ENCODE measurements around the gene SERPINE2. TPM values are rescaled to one million over a fixed set of nuclear protein-coding genes. Genes with fewer than 3 reads are reported as not detected.

SERPINE2 gene
- total and polyA plus RNA-seq, 11 donors: 9.3 to 61.7 (median 22.1) TPM

DNA sequence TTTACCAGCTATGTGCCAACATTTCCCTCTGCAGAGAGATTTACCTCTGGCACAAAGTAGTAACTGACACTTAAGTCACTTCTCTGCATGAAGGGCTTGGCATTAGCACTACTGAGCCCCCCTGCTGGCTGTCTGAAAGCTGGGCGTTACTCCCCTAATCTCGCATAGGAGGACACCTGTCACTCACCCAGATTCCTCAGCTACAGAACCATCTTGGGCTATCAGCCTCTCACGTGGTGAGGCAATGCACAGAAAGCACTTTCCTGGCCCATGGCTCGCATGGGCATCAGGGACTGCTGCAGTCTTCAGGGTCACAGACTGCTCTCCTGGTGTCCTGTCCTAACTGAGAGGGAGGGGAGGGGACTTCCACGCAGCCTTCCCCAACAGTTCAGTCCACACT, 12.0 kb downstream of the SERPINE2 start:
- no peak for DNase-seq
- H3K27ac ChIP-seq: no peak overlapping the region
- no peak for TF ChIP-seq POLR2A (IDR thresholded peaks at IDR 0.05)
- TF ChIP-seq, protein P1, sequence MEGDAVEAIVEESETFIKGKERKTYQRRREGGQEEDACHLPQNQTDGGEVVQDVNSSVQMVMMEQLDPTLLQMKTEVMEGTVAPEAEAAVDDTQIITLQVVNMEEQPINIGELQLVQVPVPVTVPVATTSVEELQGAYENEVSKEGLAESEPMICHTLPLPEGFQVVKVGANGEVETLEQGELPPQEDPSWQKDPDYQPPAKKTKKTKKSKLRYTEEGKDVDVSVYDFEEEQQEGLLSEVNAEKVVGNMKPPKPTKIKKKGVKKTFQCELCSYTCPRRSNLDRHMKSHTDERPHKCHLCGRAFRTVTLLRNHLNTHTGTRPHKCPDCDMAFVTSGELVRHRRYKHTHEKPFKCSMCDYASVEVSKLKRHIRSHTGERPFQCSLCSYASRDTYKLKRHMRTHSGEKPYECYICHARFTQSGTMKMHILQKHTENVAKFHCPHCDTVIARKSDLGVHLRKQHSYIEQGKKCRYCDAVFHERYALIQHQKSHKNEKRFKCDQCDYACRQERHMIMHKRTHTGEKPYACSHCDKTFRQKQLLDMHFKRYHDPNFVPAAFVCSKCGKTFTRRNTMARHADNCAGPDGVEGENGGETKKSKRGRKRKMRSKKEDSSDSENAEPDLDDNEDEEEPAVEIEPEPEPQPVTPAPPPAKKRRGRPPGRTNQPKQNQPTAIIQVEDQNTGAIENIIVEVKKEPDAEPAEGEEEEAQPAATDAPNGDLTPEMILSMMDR (IDR thresholded peaks at IDR 0.05): no peak
- intact Hi-C loops (cut with DNase I): no loop called here
- peaks cover 0 to 10% (median 0%) of the 10 kb centered on the region in 12 donors for H3K4me1 ChIP-seq
- no peak for ATAC-seq
- H3K9me3 ChIP-seq: no peaks in the 10 kb centered on the region
- peaks cover 0 to 4% (median 0%) of the 10 kb centered on the region in 9 donors for H3K36me3 ChIP-seq
- 41 to 67% (median 52%) methylated on average over 5 of the region's 5 CpGs for WGBS, 4 donors
- H3K27me3 ChIP-seq: peaks cover 0 to 7% (median 0%) of the 10 kb centered on the region in 9 donors
- no peak overlapping the region for H3K4me3 ChIP-seq

DNA sequence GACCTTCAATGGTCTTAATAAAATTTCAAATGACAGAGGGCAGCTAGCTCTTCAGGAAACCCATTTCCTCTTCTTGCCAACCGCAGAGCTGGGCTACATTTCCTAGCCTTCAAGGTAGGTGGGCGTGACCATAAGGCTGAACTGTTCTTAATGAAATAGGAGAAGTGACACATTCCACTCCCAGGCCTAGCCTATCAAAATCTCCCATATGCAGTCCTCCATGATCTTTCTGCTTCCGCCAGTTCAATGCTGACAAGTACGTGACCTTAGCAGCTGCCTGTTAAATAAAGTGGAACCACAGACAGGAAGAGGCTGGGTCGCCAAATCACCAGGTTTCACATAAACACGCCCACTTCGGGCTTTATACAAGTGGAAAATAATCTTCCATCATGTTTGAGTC, 13.2 kb downstream of the SERPINE2 start:
- intact Hi-C loops (cut with DNase I): no loop called here
- no peak for DNase-seq
- Histone ChIP-seq H3K9me3 (no peaks in the 10 kb centered on the region), H3K27ac (no peak overlapping the region), H3K4me3 (no peak overlapping the region), H3K36me3 (no peaks in the 10 kb centered on the region), H3K27me3 (peaks cover 0 to 7% (median 0%) of the 10 kb centered on the region in 9 donors), H3K4me1 (peaks cover 0 to 10% (median 0%) of the 10 kb centered on the region in 12 donors)
- TF ChIP-seq, protein P1 (IDR thresholded peaks at IDR 0.05): no peak
- no peak for TF ChIP-seq POLR2A (IDR thresholded peaks at IDR 0.05)
- WGBS, 4 donors: 74 to 80% (median 76%) methylated on average over 7 of the region's 7 CpGs
- peak in 1 of 4 donors; percentile 37 for ATAC-seq

DNA sequence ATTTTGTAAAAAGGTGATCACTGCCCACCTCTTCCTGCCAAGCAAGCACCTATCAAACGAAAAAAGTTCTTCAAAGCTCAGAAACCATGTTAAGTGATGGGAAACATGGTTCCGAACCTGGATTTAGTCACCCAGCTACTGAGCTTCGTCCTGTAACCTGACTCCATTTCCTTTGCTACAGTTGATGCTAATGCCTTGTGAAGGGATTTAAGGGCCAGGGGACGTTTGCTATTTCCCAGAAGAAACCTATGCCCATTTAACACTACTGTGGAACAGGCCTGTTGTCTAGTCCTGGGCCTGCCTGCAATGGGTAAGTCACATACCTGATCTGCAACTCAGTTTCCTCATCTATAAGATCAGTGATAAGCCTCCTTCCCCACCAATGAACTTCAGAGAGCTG, 14.8 kb downstream of the SERPINE2 start:
- H3K36me3 ChIP-seq: no peaks in the 10 kb centered on the region
- H3K27ac ChIP-seq: no peak overlapping the region
- H3K9me3 ChIP-seq: no peaks in the 10 kb centered on the region
- ATAC-seq (no peak), DNase-seq (no peak)
- peaks cover 0 to 7% (median 0%) of the 10 kb centered on the region in 9 donors for H3K27me3 ChIP-seq
- H3K4me1 ChIP-seq: peaks cover 0 to 10% (median 0%) of the 10 kb centered on the region in 12 donors
- no peak for TF ChIP-seq POLR2A (IDR thresholded peaks at IDR 0.05)
- intact Hi-C loops (cut with DNase I): no loop called here
- H3K4me3 ChIP-seq: no peak overlapping the region
- WGBS, 4 donors: 53 to 61% (median 56%) methylated on average over 4 of the region's 4 CpGs

DNA sequence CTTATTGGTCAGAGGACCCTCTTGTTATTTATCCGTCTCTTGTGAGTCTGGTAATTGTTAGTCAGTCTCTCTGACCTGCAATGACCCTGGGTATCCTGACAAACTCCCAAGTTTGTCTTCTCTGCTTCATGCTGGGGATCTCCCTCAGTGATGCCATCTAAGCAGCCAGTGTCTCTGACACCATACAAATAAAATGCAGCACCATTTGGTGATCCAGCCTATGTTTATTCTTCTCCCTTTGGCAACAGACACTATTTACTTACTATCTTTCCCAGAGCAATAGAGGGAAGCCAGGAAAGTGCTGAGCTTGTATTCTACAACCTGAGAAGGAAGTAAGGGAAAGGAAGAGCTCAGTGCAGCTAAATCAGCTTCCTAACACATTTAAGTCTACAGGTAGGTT, 15.9 kb downstream of the SERPINE2 start:
- 67 to 88% (median 79%) methylated on average over 1 of the region's 1 CpG for WGBS, 4 donors
- intact Hi-C loops (cut with DNase I): no loop called here
- Histone ChIP-seq H3K9me3 (no peaks in the 10 kb centered on the region), H3K27me3 (no peaks in the 10 kb centered on the region), H3K27ac (no peak overlapping the region), H3K4me3 (no peak overlapping the region), H3K36me3 (no peaks in the 10 kb centered on the region), H3K4me1 (peaks cover 0 to 10% (median 0%) of the 10 kb centered on the region in 12 donors)
- DNase-seq (no peak), ATAC-seq (no peak)
- TF ChIP-seq, protein P1 (IDR thresholded peaks at IDR 0.05): no peak
- TF ChIP-seq POLR2A (IDR thresholded peaks at IDR 0.05): no peak

DNA sequence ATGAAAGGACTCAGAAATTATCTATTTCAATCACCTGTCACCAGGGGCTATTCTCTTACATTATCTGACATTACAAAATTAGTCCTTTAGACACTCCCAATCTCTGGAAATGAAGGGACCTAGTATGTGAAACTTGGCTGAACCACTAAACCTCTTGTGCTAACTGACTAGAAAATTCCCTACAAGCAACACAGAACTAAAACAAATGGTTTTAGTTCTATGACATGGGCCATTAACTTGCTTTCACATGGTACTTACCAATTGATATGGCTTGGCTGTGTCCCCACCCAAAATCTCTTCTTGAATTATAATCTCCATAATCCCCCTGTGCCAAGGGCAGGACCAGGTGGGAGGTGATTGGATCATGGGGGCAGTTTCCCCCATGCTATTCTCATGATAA, 16.6 kb downstream of the SERPINE2 start:
- intact Hi-C loops (cut with DNase I): no loop called here
- Histone ChIP-seq H3K4me3 (no peak overlapping the region), H3K9me3 (no peaks in the 10 kb centered on the region), H3K36me3 (no peaks in the 10 kb centered on the region), H3K4me1 (peaks cover 0 to 10% (median 0%) of the 10 kb centered on the region in 12 donors), H3K27ac (no peak overlapping the region), H3K27me3 (no peaks in the 10 kb centered on the region)
- DNase-seq (no peak), ATAC-seq (no peak)
- no peak for TF ChIP-seq POLR2A (IDR thresholded peaks at IDR 0.05)
- TF ChIP-seq, protein P1 (IDR thresholded peaks at IDR 0.05): no peak

Measured in heart left ventricle (tissue), 16 donors.